Endothelial cell of umbilical vein (primary cell): ENCODE results near the gene BRWD1. TPM values are rescaled to one million over a fixed set of nuclear protein-coding genes. Genes with fewer than 3 reads are reported as not detected.

Experiments
- BruUV-seq: library from RNA; stranded (reverse); fragments of 400-500 nt; replicated peaks from 2 replicates; lab custom pipeline; 2021; lab: Mats Ljungman, UMichigan
- CTCF ChIA-PET: fragments of 300-600, 350-600 bp; sonication (Branson Sonifier 250); formaldehyde crosslinking; loops from one replicate; lab custom pipeline; 2021; ENCODE audit warnings: antibody characterized with exemption, inconsistent platforms; lab: Charles Lee
- POLR2A ChIA-PET: fragments of 300-600, 350-600 bp; sonication (Branson Sonifier 250); formaldehyde crosslinking; loops from one replicate; lab custom pipeline; 2021; ENCODE audit warnings: antibody characterized with exemption, inconsistent platforms; lab: Charles Lee
- DNase-seq: peaks from one replicate; pipeline ENCODE4 v3.0.0-alpha.2; 2011; ENCODE audit warnings: low read depth, low spot score
- FAIRE-seq: peaks from 2 replicates; lab custom pipeline; 2011; peaks lifted over from hg19 to GRCh38; lab: Jason Lieb, UNC
- H2AFZ ChIP-seq: 2 replicates; pipeline ENCODE4 v1.6.0; 2012; ENCODE audit warnings: low read depth, low read length, control low read depth, inconsistent platforms
- H3K27ac ChIP-seq: 2 replicates; pipeline ENCODE4 v1.5.1; 2011; ENCODE audit warnings: low read depth, mild to moderate bottlenecking, control low read depth, low read length, moderate library complexity; ENCODE audit not compliant: insufficient read depth
- H3K27me3 ChIP-seq, 2 experiments: 2 replicates each; pipeline versions ENCODE4 v1.6.0 to v1.6.1; 2011; ENCODE audit warnings: low read length in 2 of 2, mixed read lengths in 1 of 2; ENCODE audit not compliant: control insufficient read depth in 2 of 2, insufficient read depth in 2 of 2
- H3K36me3 ChIP-seq, 2 experiments: 2 replicates in 1 of 2; 3 replicates in 1 of 2; pipeline ENCODE4 v1.5.1; 2011; ENCODE audit warnings: low read length in 2 of 2, mild to moderate bottlenecking in 1 of 2, moderate library complexity in 1 of 2; ENCODE audit not compliant: control insufficient read depth in 2 of 2, insufficient read depth in 2 of 2; ENCODE audit errors: extremely low read depth in 1 of 2
- H3K4me1 ChIP-seq: 3 replicates; pipeline ENCODE4 v1.5.1; 2011; ENCODE audit warnings: mild to moderate bottlenecking, low read length; ENCODE audit not compliant: control insufficient read depth, insufficient read depth; ENCODE audit errors: extremely low read depth
- H3K4me2 ChIP-seq: 2 replicates; pipeline ENCODE4 v1.6.1; 2011; ENCODE audit warnings: low read length, control low read depth, mixed read lengths; ENCODE audit not compliant: insufficient read depth
- H3K4me3 ChIP-seq, 3 experiments: fragments of 200-600 bp in 1 of 3; sonication (generic), shearing (Covaris generic) in 1 of 3; replicated peaks in 1 of 3; 2 replicates each; pipeline ENCODE4 v1.5.1; 2011 to 2016; ENCODE audit warnings: control low read depth in 3 of 3, low read length in 3 of 3, mild to moderate bottlenecking in 2 of 3, inconsistent platforms in 1 of 3, low read depth in 1 of 3, moderate library complexity in 1 of 3; ENCODE audit not compliant: insufficient read depth in 1 of 3
- H3K79me2 ChIP-seq: 2 replicates; pipeline ENCODE4 v1.6.0; 2012; ENCODE audit warnings: low read length, inconsistent platforms; ENCODE audit not compliant: control insufficient read depth, insufficient read depth
- H3K9ac ChIP-seq: replicated peaks from 2 replicates; pipeline ENCODE3; 2011; ENCODE audit warnings: low read length, control low read depth; ENCODE audit not compliant: insufficient read depth; ENCODE audit errors: extremely low read depth
- H3K9me1 ChIP-seq: replicated peaks from 3 replicates; pipeline ENCODE4 v1.6.0; 2011; ENCODE audit warnings: mild to moderate bottlenecking, low read length; ENCODE audit not compliant: control insufficient read depth, insufficient read depth; ENCODE audit errors: extremely low read depth
- H3K9me3 ChIP-seq: replicated peaks from 2 replicates; pipeline ENCODE4 v1.5.1; 2012; ENCODE audit warnings: low read length, inconsistent platforms; ENCODE audit not compliant: control insufficient read depth, insufficient read depth
- H4K20me1 ChIP-seq: replicated peaks from 2 replicates; pipeline ENCODE3; 2011; ENCODE audit warnings: mild to moderate bottlenecking, low read length; ENCODE audit not compliant: control insufficient read depth, insufficient read depth; ENCODE audit errors: extremely low read depth
- CTCF ChIP-seq, 2 donors: IDR thresholded peaks; 1 replicate in 1 of 2; 2 replicates in 1 of 2; pipeline ENCODE4 v1.5.1; 2011; ENCODE audit warnings: low read length in 2 of 2, mild to moderate bottlenecking in 2 of 2, moderate library complexity in 2 of 2, control low read depth in 1 of 2, inconsistent platforms in 1 of 2, low read depth in 1 of 2; ENCODE audit not compliant: insufficient read depth in 1 of 2; ENCODE audit errors: extremely low read depth in 1 of 2
- POLR2A ChIP-seq: IDR thresholded peaks from 2 replicates; pipeline ENCODE4 v1.6.1; 2012; ENCODE audit warnings: low read depth, mild to moderate bottlenecking, control low read depth, low read length
- POLR2AphosphoS5 ChIP-seq: IDR thresholded peaks from 2 replicates; pipeline ENCODE4 v1.6.1; 2012; ENCODE audit warnings: low read depth, mild to moderate bottlenecking, control low read depth, low read length, moderate library complexity; ENCODE audit not compliant: insufficient read depth
- dilution Hi-C: fragments of 300-500 bp; cut with MboI; formaldehyde crosslinking; loops from one replicate; pipeline ENCODE4 v1.15.0; 2019; ENCODE audit warnings: low sequenced_read_pairs; ENCODE audit not compliant: extremely low pct_ligation_motif_present
- intact Hi-C: fragments of 100-400 bp; cut with micrococcal nuclease; formaldehyde crosslinking; loops from one replicate; pipeline ENCODE4 v1.10.0; 2022
- polyA plus RNA-seq, 4 experiments: library from polyadenylated mRNA; depleted of rRNA in 3 of 4; stranded (reverse) in 3 of 4; unstranded in 1 of 4; fragments of >200 nt; gene quantifications; 2 replicates each; pipeline versions ENCODE4 v1.2.1 to v1.2.3, GENCODE V29; 2011 to 2012; ENCODE audit warnings: missing spikeins in 1 of 4
- total RNA-seq: library from RNA; stranded (reverse); gene quantifications from 2 replicates; pipeline ENCODE4 v1.2.3, GENCODE V29; 2021
- TF ChIP-seq, protein P1 (sequence below): IDR thresholded peaks from 2 replicates; pipeline ENCODE4 v1.6.1; 2011; ENCODE audit not compliant: insufficient read depth, insufficient read length

BRWD1 gene
- total and polyA plus RNA-seq, 2 donors (not counting 3 experiments of a cell fraction or from before 2014, with no cell fraction given): 6.1 to 33.2 TPM

DNA sequence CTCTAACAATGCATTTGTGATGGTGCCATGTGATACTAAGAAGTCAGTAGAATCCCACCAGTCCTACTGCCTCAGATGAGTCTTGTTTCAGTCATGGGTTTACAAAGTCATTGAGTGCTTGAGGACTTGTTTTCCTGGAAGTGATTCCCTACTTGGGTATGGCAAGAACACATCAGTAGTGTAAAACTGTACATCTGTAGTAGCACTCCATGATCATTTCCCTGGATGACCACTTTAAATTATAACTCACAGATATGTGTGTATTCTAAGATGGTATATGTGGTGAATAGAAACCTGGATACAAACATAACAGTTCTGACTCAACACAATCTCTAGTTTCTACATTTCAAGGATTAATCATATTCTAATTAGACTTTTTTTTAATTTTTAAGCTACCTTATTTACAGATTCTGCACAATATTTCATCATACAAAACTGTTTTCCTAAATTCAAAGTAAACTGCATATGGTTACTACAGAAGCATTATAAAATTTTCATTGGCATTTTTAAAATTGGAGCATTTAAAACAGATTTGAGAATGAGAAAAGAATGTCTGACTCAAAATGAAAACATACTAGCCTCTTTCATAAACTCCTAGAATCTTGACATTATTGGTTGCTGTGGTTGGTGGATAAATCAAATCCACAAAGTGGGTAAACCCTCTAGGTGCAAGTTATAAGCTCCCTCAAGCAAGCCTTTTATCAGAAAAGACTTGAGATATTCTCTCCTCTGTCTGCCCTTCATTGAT lies 123.4 kb downstream of the BRWD1 start:
- TF ChIP-seq, protein P1, sequence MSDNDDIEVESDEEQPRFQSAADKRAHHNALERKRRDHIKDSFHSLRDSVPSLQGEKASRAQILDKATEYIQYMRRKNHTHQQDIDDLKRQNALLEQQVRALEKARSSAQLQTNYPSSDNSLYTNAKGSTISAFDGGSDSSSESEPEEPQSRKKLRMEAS: no peak
- TF ChIP-seq POLR2A (no peak), CTCF (IDR thresholded peaks at IDR 0.05; ENCODE audit: extremely low read depth in 1 of 2, insufficient read depth in 1 of 2, low read depth in 1 of 2, low read length in 2 of 2) (no peak), POLR2AphosphoS5 (no peak)
- H3K9me3 ChIP-seq: no peaks in the 10 kb centered on the region
- POLR2A ChIA-PET: no interaction called here
- no peaks in the 10 kb centered on the region for H4K20me1 ChIP-seq
- no peak overlapping the region for H3K9ac ChIP-seq
- no peaks in the 10 kb centered on the region for H3K27me3 ChIP-seq
- H3K4me1 ChIP-seq: peaks cover under 1% of the 10 kb centered on the region
- no peak overlapping the region for H2AFZ ChIP-seq
- no peak for DNase-seq
- H3K4me3 ChIP-seq: no peak overlapping the region
- peaks cover 0 to 3% of the 10 kb centered on the region in 2 experiments for H3K36me3 ChIP-seq
- dilution Hi-C loops (no loop called here), intact Hi-C loops (no loop called here)
- H3K27ac ChIP-seq: no peak overlapping the region
- H3K9me1 ChIP-seq: no peaks in the 10 kb centered on the region
- no peak for FAIRE-seq
- H3K4me2 ChIP-seq: no peak overlapping the region
- CTCF ChIA-PET: interaction anchor here (1.1 to 1.5 kb wide), 2 partner anchors 9 to 71 kb away, joined by 3 to 5 read pairs; no protein-coding TSS in a partner anchor
- BruUV-seq: no TSS peak
- H3K79me2 ChIP-seq: no peaks in the 10 kb centered on the region
